ENCODE results near the gene NUP93.
"Not testable (repeated sequence)": the region's sequence is repeated elsewhere in the genome, so short reads cannot be mapped to it uniquely, and the experiment has no call there.

NUP93 gene

GRCh38 chr16:56722200-56722842 lies 7.6 kb upstream of the NUP93 start:
- H3K4me3 Mint-ChIP-seq: no peak overlapping the region
- H3K27ac Mint-ChIP-seq: no peak overlapping the region
- no peaks in the 10 kb centered on the region for H3K9me3 Mint-ChIP-seq
- DNase-seq: no peak
- no peaks in the 10 kb centered on the region for H3K36me3 Mint-ChIP-seq
- CTCF ChIA-PET: no interaction called here
- no peaks in the 10 kb centered on the region for H3K4me1 Mint-ChIP-seq
- H3K27me3 Mint-ChIP-seq: peaks cover 14% of the 10 kb centered on the region

- H3K27ac Mint-ChIP-seq: no peak overlapping the region
- no peaks in the 10 kb centered on the region for H3K36me3 Mint-ChIP-seq
These were observed 5.7 kb upstream of the NUP93 start for GRCh38 chr16:56724191-56724590.

GRCh38 chr16:56726283-56726682 lies 3.6 kb upstream of the NUP93 start:
- H3K9me3 Mint-ChIP-seq: no peaks in the 10 kb centered on the region
- no peak overlapping the region for H3K27ac Mint-ChIP-seq
- DNase-seq: no peak
- H3K36me3 Mint-ChIP-seq: no peaks in the 10 kb centered on the region
- H3K27me3 Mint-ChIP-seq: peaks cover 12% of the 10 kb centered on the region
- H3K4me3 Mint-ChIP-seq: no peak overlapping the region
- peaks cover 13% of the 10 kb centered on the region for H3K4me1 Mint-ChIP-seq
- CTCF ChIA-PET: no interaction called here

More at GRCh38 chr16:56724191-56724590, 5.7 kb upstream of the NUP93 start:
- DNase-seq: no peak
- peaks cover 8% of the 10 kb centered on the region for H3K4me1 Mint-ChIP-seq
- no peak overlapping the region for H3K4me3 Mint-ChIP-seq
- CTCF ChIA-PET: interaction anchor here (1.1 kb wide), 1 partner anchor 22 kb away, joined by 3 read pairs; no protein-coding TSS in a partner anchor
- peaks cover 14% of the 10 kb centered on the region for H3K27me3 Mint-ChIP-seq
- H3K9me3 Mint-ChIP-seq: no peaks in the 10 kb centered on the region

- Mint-ChIP-seq H3K4me1 (peaks cover 13% of the 10 kb centered on the region), H3K27ac (no peak overlapping the region), H3K9me3 (no peaks in the 10 kb centered on the region), H3K36me3 (no peaks in the 10 kb centered on the region), H3K27me3 (peaks cover 10% of the 10 kb centered on the region), H3K4me3 (no peak overlapping the region)
- CTCF ChIA-PET: no interaction called here
- DNase-seq: no peak
These were observed 3.0 kb upstream of the NUP93 start for GRCh38 chr16:56726926-56727325.

- DNase-seq: no peak
- Mint-ChIP-seq H3K36me3 (no peaks in the 10 kb centered on the region), H3K27me3 (peaks cover 5% of the 10 kb centered on the region), H3K4me1 (peaks cover 13% of the 10 kb centered on the region), H3K27ac (no peak overlapping the region), H3K9me3 (no peaks in the 10 kb centered on the region), H3K4me3 (no peak overlapping the region)
- CTCF ChIA-PET: interaction anchor here (0.7 to 1.4 kb wide), 3 partner anchors 18 to 65 kb away, joined by 4 to 6 read pairs (median 4); no protein-coding TSS in a partner anchor
These were observed 1.9 kb upstream of the NUP93 start for GRCh38 chr16:56728027-56728426.

GRCh38 chr16:56728980-56729734 lies 772 bp upstream of the NUP93 start:
- Mint-ChIP-seq H3K9me3 (no peaks in the 10 kb centered on the region), H3K36me3 (no peaks in the 10 kb centered on the region), H3K4me3 (no peak overlapping the region), H3K27ac (peak overlapping the region; percentile 56), H3K27me3 (peaks cover 4% of the 10 kb centered on the region), H3K4me1 (peaks cover 13% of the 10 kb centered on the region)
- no peak for DNase-seq
- CTCF ChIA-PET: interaction anchor here (0.8 kb wide), 3 partner anchors 19 to 291 kb away, joined by 4 to 5 read pairs (median 4); no protein-coding TSS in a partner anchor

- H3K27me3 Mint-ChIP-seq: no peaks in the 10 kb centered on the region
- CTCF ChIA-PET: interaction anchor here (1.5 kb wide), 1 partner anchor 156 kb away, joined by 3 read pairs; no protein-coding TSS in a partner anchor
- H3K4me1 Mint-ChIP-seq: peaks cover 18% of the 10 kb centered on the region
- H3K9me3 Mint-ChIP-seq: no peaks in the 10 kb centered on the region
- no peak overlapping the region for H3K27ac Mint-ChIP-seq
- no peak overlapping the region for H3K4me3 Mint-ChIP-seq
- no peaks in the 10 kb centered on the region for H3K36me3 Mint-ChIP-seq
- DNase-seq: no peak
These were observed 2.4 kb downstream of the NUP93 start for GRCh38 chr16:56732366-56732765.

GRCh38 chr16:56732832-56733231 lies 2.9 kb downstream of the NUP93 start:
- CTCF ChIA-PET: interaction anchor here (1.5 kb wide), 1 partner anchor 156 kb away, joined by 3 read pairs; no protein-coding TSS in a partner anchor
- Mint-ChIP-seq H3K36me3 (no peaks in the 10 kb centered on the region), H3K4me1 (peaks cover 20% of the 10 kb centered on the region), H3K27ac (no peak overlapping the region), H3K9me3 (no peaks in the 10 kb centered on the region), H3K4me3 (no peak overlapping the region), H3K27me3 (no peaks in the 10 kb centered on the region)
- no peak for DNase-seq

- Mint-ChIP-seq H3K36me3 (peaks cover 5% of the 10 kb centered on the region), H3K27ac (no peak overlapping the region), H3K9me3 (no peaks in the 10 kb centered on the region), H3K4me3 (no peak overlapping the region), H3K4me1 (peaks cover 10% of the 10 kb centered on the region), H3K27me3 (no peaks in the 10 kb centered on the region)
- DNase-seq: no peak
- CTCF ChIA-PET: no interaction called here
These were observed 4.5 kb downstream of the NUP93 start for GRCh38 chr16:56734429-56734828.

- no peak overlapping the region for H3K27ac Mint-ChIP-seq
- H3K4me3 Mint-ChIP-seq: no peak overlapping the region
- H3K36me3 Mint-ChIP-seq: peaks cover 5% of the 10 kb centered on the region
- no peak for DNase-seq
- CTCF ChIA-PET: no interaction called here
- H3K9me3 Mint-ChIP-seq: no peaks in the 10 kb centered on the region
- H3K4me1 Mint-ChIP-seq: peaks cover 7% of the 10 kb centered on the region
- H3K27me3 Mint-ChIP-seq: no peaks in the 10 kb centered on the region
These were observed 6.5 kb downstream of the NUP93 start for GRCh38 chr16:56736476-56736875.

GRCh38 chr16:56737539-56737938 lies 7.6 kb downstream of the NUP93 start:
- Mint-ChIP-seq H3K27me3 (no peaks in the 10 kb centered on the region), H3K4me1 (peaks cover 13% of the 10 kb centered on the region), H3K9me3 (no peaks in the 10 kb centered on the region), H3K36me3 (peaks cover 5% of the 10 kb centered on the region), H3K4me3 (no peak overlapping the region), H3K27ac (peak overlapping the region; percentile 64)
- CTCF ChIA-PET: interaction anchor here (0.7 kb wide), 1 partner anchor 16 kb away, joined by 3 read pairs; no protein-coding TSS in a partner anchor
- no peak for DNase-seq

GRCh38 chr16:56738221-56738620 lies 8.3 kb downstream of the NUP93 start:
- H3K27ac Mint-ChIP-seq: no peak overlapping the region
- no peaks in the 10 kb centered on the region for H3K27me3 Mint-ChIP-seq
- no peaks in the 10 kb centered on the region for H3K9me3 Mint-ChIP-seq
- DNase-seq: no peak
- CTCF ChIA-PET: no interaction called here
- H3K4me1 Mint-ChIP-seq: peaks cover 14% of the 10 kb centered on the region
- peaks cover 5% of the 10 kb centered on the region for H3K36me3 Mint-ChIP-seq
- no peak overlapping the region for H3K4me3 Mint-ChIP-seq

GRCh38 chr16:56739378-56739777 lies 9.4 kb downstream of the NUP93 start:
- H3K9me3 Mint-ChIP-seq, H3K4me3 Mint-ChIP-seq, DNase-seq, H3K27ac Mint-ChIP-seq, CTCF ChIA-PET, H3K27me3 Mint-ChIP-seq, H3K36me3 Mint-ChIP-seq: not testable (repeated sequence)
- peaks cover 14% of the 10 kb centered on the region for H3K4me1 Mint-ChIP-seq

GRCh38 chr16:56741399-56741798 lies 11.5 kb downstream of the NUP93 start:
- no peak for DNase-seq
- CTCF ChIA-PET: no interaction called here
- no peaks in the 10 kb centered on the region for H3K9me3 Mint-ChIP-seq
- no peak overlapping the region for H3K4me3 Mint-ChIP-seq
- no peak overlapping the region for H3K27ac Mint-ChIP-seq
- H3K4me1 Mint-ChIP-seq: peaks cover 12% of the 10 kb centered on the region
- peaks cover 5% of the 10 kb centered on the region for H3K36me3 Mint-ChIP-seq
- H3K27me3 Mint-ChIP-seq: no peaks in the 10 kb centered on the region
